HepG2 (cell line): ENCODE measurements around the gene ZNF154. TPM values are rescaled to one million over a fixed set of nuclear protein-coding genes. Genes with fewer than 3 reads are reported as not detected.

ENCODE experiments used
- CSRNP2 ChIP-seq: sonication (generic); formaldehyde crosslinking; conservative IDR thresholded peaks from 2 replicates; pipeline ENCODE4 v1.8.0; 2022; ENCODE audit warnings: low read depth, missing genetic modification reagents
- HNF1B ChIP-seq: sonication (generic); formaldehyde crosslinking; IDR thresholded peaks from 2 replicates; pipeline ENCODE4 v1.5.1; 2020; ENCODE audit warnings: mild to moderate bottlenecking, moderate library complexity, missing genetic modification reagents
- JUND ChIP-seq: sonication (generic); formaldehyde crosslinking; IDR thresholded peaks from 2 replicates; pipeline ENCODE4 v1.8.0; 2022; ENCODE audit warnings: mild to moderate bottlenecking, missing genetic modification reagents
- KDM5B ChIP-seq: sonication (generic); formaldehyde crosslinking; IDR thresholded peaks from 2 replicates; pipeline ENCODE4 v1.4.0; 2020; ENCODE audit warnings: missing genetic modification reagents, mild to moderate bottlenecking, borderline replicate concordance
- LRRFIP1 ChIP-seq: sonication (generic); formaldehyde crosslinking; conservative IDR thresholded peaks from 2 replicates; pipeline ENCODE4 v1.4.0; 2020; ENCODE audit warnings: missing genetic modification reagents
- NR0B2 ChIP-seq: sonication (generic); formaldehyde crosslinking; IDR thresholded peaks from 2 replicates; pipeline ENCODE4 v1.4.0; 2020; ENCODE audit warnings: mild to moderate bottlenecking, missing genetic modification reagents
- RFX3 ChIP-seq: IDR thresholded peaks from 2 replicates; pipeline ENCODE4 v1.6.1; 2016; ENCODE audit warnings: missing biosample characterization, missing genetic modification reagents
- UBTF ChIP-seq: sonication (generic); formaldehyde crosslinking; IDR thresholded peaks from 2 replicates; pipeline ENCODE4 v1.4.0; 2020; ENCODE audit warnings: mild to moderate bottlenecking, missing genetic modification reagents
- YEATS4 ChIP-seq: sonication (generic); formaldehyde crosslinking; IDR thresholded peaks from 2 replicates; pipeline ENCODE4 v1.4.0; 2020; ENCODE audit warnings: missing genetic modification reagents, borderline replicate concordance
- ZNF20 ChIP-seq: sonication (generic); formaldehyde crosslinking; IDR thresholded peaks from 2 replicates; pipeline ENCODE4 v1.4.0; 2020; ENCODE audit warnings: mild to moderate bottlenecking, moderate library complexity, missing genetic modification reagents
- ZNF275 ChIP-seq: sonication (generic); formaldehyde crosslinking; IDR thresholded peaks from 2 replicates; pipeline ENCODE4 v1.8.0; 2022; ENCODE audit warnings: missing genetic modification reagents, mild to moderate bottlenecking, inconsistent platforms, borderline replicate concordance
- ZNF343 ChIP-seq: sonication (generic); formaldehyde crosslinking; IDR thresholded peaks from 2 replicates; pipeline ENCODE4 v1.4.0; 2020; ENCODE audit warnings: mild to moderate bottlenecking, missing genetic modification reagents
- ZNF496 ChIP-seq: sonication (generic); formaldehyde crosslinking; IDR thresholded peaks from 2 replicates; pipeline ENCODE4 v1.8.1; 2023; ENCODE audit warnings: mild to moderate bottlenecking, moderate library complexity, missing genetic modification reagents; ENCODE audit not compliant: insufficient replicate concordance
- ZNF547 ChIP-seq: sonication (generic); formaldehyde crosslinking; IDR thresholded peaks from 2 replicates; pipeline ENCODE4 v1.5.1; 2020; ENCODE audit warnings: mild to moderate bottlenecking, missing genetic modification reagents
- polyA plus RNA-seq, 8 experiments: library from polyadenylated mRNA; depleted of rRNA in 3 of 8; stranded (reverse) in 7 of 8; unstranded in 1 of 8; fragments of >200 nt; fragmentation: Illumina TruSeq in 4 of 8; extraction: Trizol in 4 of 8; gene quantifications; 2 replicates each; pipeline versions ENCODE4 v1.2.1 to v1.2.3, GENCODE V29; 2011 to 2016; ENCODE audit warnings: low read depth in 4 of 8, missing spikeins in 1 of 8, mixed read lengths in 1 of 8; ENCODE audit not compliant: insufficient read depth in 1 of 8
- total RNA-seq, 5 experiments: library from RNA; depleted of rRNA; stranded (reverse); fragments of >200 nt; fragmentation: Illumina TruSeq; extraction: Trizol; gene quantifications; 2 replicates each; pipeline ENCODE4 v1.2.3, GENCODE V29; 2016; ENCODE audit warnings: low read depth in 1 of 5

Gene ZNF154
- total and polyA plus RNA-seq, 2 of the 13 experiments (the other 11 are each of a cell fraction or from before 2014, with no cell fraction given), result not detected

- TF ChIP-seq CSRNP2 (CRISPR knock-in tag), result no peak
- no peak for TF ChIP-seq ZNF547 (CRISPR knock-in tag)
- no peak for TF ChIP-seq HNF1B (CRISPR knock-in tag)
- peak; percentile 79 for TF ChIP-seq YEATS4 (CRISPR knock-in tag)
- TF ChIP-seq LRRFIP1, result no peak
- TF ChIP-seq ZNF343 (CRISPR knock-in tag), result no peak; the same call in 1 of the 2 replicates
- TF ChIP-seq RFX3 (CRISPR knock-in tag), result no peak
- no peak for TF ChIP-seq ZNF275 (CRISPR knock-in tag)
- peak; percentile 70; the same call in 1 of the 2 replicates for TF ChIP-seq KDM5B
- TF ChIP-seq JUND (CRISPR knock-in tag), result no peak
- TF ChIP-seq ZNF20 (CRISPR knock-in tag), result no peak
- no peak for TF ChIP-seq NR0B2
- no peak for TF ChIP-seq ZNF496 (CRISPR knock-in tag)
- peak; percentile 93 for TF ChIP-seq UBTF
Measured at GRCh38 chr19:57664269-57665127, 44.5 kb downstream of the ZNF154 start (continued).
